NCI-H510A treated with DMSO at 0.1 percent for 48 hours (cell line): ENCODE measurements around the gene DRD3.

Experiments
- DNase-seq: peaks from one replicate; lab custom pipeline; 2025; lab: John Stamatoyannopoulos, UW

The DRD3 gene

DNA sequence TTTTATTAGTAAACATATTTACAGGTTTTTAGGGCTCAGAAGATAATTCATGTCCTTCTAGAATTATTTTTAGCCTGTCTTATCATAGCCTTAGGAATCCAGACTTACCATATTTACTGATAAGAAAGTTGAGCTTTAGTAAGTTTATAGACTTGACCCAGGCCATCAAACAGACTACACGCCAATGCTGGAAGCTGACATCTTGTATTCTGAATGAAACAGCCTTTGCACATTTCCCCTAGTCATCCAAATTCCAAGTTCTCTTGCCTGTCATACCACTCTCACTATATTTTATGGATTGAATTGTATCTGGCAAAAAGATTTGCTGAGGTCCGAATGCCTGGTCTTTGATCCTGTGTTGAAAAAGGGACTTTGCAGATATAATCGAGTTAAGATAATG, 58.6 kb downstream of the DRD3 start:
- DNase-seq: no peak

- no peak for DNase-seq
Measured at GRCh38 chr3:114119776-114120175, 59.1 kb downstream of the DRD3 start.

GRCh38 chr3:114115143-114115542, 63.7 kb downstream of the DRD3 start:
- no peak for DNase-seq

GRCh38 chr3:114114719-114115118, 64.1 kb downstream of the DRD3 start:
- DNase-seq: no peak

DNA sequence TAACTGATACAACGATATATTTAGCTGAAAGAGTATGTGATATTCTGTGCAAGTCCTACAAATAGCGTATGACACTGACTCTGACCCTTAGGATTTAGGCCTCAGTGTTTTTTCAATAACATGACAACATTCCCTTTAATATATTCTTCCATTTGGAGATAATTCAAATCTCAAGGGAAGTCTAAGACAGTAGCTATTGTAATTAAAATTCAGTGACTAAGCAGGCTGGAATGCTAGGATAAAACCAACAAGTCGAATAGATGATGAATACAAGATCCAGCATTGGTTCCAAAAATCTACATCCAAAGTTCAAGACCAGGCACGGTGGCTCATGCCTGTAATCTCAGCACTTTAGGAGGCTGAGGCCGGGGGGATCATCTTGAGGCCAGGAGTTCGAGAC, 66.2 kb downstream of the DRD3 start:
- no peak for DNase-seq

DNA sequence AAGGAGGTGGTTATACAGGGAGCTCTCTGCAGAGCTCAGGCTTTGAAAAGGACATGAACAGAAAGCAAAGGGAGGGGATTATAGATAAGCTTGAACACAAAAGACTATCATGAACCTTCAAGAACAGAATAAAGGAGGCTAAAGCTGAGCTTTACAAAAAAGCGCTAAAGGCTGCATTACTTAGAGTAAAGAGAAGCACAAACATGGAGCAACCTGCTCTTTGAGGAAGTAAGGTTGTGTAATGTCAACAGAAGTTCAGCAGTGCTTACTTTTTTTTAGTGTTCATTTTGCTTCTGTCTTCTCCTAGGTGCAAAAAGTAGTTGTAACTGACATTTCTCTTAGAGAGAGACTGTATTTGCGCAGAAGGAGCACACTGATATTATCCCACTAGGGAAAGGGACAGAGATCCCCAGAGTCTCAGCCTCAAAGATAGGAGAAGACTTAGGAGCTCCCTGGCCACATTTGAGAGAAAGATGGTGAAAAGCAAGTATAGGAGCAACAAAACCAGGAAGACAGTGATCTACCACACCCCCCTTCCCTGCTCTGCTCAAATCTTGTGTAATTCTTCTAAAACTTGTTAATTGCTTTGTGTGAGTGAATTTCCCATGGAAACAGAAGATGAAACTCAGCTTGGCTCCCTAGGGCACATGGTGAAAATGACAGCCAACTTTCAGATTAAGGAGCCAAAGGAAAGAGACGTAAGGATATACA, 67.6 kb downstream of the DRD3 start:
- DNase-seq: no peak

DNA sequence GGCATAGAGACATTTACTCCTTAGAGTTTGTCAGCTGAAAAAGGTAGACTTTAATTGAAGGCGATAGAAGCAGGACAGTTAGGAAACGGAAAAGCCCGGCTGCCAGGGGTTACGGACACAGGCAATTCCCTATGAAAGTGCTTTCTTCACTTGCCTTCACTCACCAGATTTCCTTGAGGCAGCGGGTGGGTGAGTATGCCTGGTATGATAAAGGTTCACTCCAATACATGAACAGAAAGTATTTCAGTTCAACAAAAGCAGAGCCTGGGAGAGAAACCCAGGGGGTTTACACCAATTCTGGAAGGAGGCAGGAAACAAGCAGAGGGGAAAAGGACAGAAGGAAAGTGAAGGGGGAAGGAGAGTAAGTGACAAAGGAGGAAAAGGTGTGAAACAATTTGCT, 68.4 kb downstream of the DRD3 start:
- no peak for DNase-seq

DNA sequence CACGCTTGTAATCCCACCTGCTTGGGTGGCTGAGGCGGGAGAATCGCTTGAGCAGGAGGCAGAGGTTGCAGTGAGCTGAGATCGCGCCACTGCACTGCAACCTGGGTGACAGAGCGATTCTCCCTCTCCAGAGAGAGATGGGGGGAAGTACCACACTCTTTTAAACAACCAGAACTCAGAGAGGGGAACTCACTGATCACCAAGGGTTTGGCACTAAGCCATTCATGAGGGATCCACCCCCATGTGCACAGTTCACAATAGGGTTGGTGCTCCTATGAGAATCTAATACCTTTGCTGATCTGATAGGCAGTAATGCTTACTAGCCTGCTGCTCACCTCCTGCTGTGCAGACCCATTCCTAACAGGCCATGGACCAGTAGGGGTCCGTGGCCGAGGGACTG, 70.7 kb downstream of the DRD3 start:
- no peak for DNase-seq

DNA sequence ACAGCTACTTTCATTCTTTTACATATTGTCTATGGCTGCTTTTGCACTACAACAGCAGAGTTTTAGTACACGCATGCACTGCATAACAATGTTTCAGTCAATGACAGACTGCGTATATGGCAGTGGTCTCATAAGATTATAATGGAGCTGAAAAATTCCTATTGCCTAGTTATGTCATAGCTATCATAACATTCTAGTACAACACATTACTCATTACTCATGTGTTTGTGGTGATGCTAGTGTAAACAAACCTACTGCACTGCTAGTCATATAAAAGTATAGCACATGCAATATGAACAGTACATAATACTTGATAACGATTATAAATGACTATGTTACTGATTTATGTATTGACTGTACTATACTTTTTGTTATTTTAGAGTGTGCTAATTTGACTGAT, 74.4 kb downstream of the DRD3 start:
- no peak for DNase-seq

DNA sequence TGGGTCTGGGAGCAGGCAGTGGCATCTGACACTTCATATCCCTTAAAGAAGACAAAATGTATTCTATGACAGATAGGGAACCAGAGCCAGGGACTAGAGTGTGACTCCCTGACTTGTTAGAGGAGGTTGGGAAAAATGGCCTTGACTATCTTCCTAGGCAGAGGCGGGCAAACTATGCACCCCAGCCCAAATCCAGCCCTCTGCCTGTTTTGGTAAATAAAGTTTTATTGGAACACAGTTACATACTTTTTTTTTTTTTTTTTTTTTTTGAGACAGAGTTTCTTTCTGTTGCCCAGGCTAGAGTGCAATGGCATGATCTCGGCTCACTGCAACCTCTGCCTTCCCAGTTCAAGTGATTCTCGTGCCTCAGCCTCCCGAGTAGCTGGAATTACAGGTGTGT, 75.0 kb downstream of the DRD3 start:
- no peak for DNase-seq

DNA sequence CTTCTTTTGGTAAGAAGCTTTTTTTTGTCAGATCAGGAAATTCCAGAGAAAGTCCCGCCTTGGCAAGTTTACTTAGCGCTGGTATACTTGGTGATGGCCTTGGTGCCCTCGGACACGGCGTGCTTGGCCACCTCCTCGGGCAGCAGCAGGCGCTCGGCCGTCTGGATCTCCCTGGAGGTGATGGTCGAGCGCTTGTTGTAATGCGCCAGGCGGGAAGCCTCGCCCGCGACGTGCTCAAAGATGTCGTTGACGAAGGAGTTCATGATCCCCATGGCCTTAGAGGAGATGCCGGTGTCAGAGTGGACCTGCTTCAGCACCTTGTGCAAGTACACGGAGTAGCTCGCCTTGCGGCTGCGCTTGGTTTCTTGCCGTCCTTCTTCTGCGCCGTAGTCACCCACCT, 75.7 kb downstream of the DRD3 start:
- no peak for DNase-seq

DNA sequence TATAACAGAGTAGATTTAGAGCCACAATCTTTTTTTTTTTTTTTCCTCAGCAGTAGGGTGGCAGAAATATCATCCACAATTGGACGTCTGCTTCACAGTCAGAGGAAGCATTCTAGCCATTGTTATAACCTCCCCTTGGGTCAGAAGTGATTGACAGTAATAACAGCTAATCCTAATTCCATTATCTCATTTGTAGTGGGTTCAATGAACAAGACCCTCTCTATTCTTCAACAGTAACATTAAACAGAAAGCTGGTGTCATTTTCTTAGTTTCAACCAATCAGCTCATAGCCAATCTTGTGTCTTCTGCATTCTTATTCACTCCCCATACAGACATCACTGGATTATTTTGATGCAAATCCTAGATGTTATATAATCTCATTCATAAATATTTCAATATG, 77.8 kb downstream of the DRD3 start:
- DNase-seq: no peak

DNA sequence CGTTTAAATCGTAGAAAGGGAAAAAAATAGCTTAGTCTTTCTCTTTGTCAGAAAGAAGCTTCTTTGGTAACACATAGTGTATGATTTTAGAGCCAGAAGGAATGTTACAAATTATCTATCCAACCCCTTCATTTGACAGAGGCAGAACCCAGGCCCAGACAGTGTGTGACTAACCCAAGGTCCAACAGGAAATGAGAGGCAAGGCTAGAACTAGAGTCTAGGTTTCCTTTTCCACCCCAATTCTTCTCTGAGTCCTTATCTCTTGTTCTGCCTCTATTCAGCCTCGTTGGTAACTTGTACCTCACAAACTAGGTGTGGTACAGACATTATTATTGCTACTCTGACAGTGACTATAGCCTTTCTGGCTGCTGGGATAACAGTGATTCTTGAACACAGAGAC, 83.1 kb downstream of the DRD3 start:
- no peak for DNase-seq

- no peak for DNase-seq
Measured at GRCh38 chr3:114093596-114093995, 85.3 kb downstream of the DRD3 start.

DNA sequence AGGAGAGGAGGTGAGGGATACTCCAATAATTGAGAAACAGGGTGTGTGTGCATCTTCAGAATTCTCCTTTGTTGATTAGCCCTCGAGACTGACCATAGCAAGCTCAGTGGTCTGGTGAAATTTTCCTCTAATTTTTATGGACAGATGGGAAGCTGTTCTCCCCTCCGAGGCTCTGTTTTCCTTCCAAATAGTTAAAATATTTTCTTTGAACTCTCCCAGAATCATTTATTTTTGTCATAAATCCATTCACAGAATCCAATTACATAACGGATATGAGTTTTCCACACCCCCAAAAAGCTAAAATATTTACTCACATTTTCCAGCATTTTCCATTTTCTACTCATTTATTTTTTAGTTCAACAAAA, 85.9 kb downstream of the DRD3 start:
- DNase-seq: no peak

DNA sequence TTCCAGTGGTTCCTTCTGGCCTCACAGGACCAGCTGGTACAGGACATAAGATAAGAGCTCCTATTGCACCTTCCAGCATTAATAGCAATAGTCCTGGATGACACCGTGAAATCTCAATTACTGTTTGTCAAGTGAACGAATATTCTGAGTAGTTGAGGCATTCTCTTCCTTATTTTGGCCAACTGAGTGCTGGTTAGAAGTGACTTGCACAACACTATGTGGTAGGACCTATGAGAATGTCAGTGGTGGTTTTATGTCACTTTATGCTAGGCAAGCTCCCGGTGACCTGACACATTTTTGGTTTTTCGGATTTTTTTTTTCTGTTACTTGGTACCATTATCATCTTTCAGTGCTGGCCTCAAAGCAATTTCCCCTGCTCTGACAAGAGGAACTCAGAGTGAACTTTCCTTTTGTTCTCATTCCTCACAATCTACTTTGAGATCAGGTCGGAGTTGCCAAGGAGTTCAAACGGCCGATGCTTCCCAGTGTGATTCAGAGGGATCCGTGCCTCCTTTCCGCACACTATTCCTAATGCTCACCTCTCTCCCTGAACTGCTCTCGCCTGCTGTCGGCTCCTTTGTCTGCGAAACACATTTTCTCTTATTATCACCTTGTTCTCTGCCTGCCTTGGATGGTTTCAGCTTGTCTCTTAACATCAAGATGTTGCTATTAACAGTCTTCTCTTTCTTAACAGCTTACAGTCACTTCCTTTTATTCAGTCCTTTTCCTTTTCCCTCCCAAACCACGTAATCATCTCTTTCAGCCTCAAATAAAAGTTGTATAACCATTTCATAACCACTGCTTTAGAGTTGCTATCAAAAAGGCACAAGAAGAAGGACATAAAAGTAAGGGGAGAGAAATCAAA, 86.5 kb downstream of the DRD3 start:
- DNase-seq: no peak

GRCh38 chr3:114089675-114090074, 89.2 kb downstream of the DRD3 start:
- DNase-seq: no peak

GRCh38 chr3:114086356-114086755, 92.5 kb downstream of the DRD3 start:
- no peak for DNase-seq

DNA sequence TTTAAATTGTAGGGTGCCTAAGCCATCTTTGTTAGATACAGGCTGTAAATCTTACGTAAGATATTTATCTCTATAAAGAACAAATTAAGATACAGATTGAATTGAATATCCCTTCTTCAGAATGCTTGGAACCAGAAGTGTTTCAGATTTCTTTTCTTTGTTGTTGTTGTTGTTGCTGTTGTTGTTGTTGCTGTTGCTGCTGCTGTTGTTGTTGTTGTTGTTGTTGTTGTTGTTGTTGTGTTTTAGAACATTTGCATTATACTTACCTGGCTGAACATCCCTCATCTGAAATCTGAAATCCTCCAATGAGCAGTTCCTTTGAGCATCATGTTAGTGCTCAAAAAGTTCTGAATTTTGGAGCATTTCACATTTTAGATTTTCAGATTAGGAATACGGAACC, 95.7 kb downstream of the DRD3 start:
- no peak for DNase-seq

- DNase-seq: no peak
Measured at GRCh38 chr3:114081037-114081436, 97.8 kb downstream of the DRD3 start.

- no peak for DNase-seq
Measured at GRCh38 chr3:114080201-114080600, 98.7 kb downstream of the DRD3 start.

- DNase-seq: no peak
Measured at GRCh38 chr3:114079761-114080160, 99.1 kb downstream of the DRD3 start.

- no peak for DNase-seq
Measured at GRCh38 chr3:114078126-114078525, 100.7 kb downstream of the DRD3 start.
